Measurements from ENCODE around the gene PTMS. TPM values are rescaled to one million over a fixed set of nuclear protein-coding genes. Genes with fewer than 3 reads are reported as not detected.

Gene PTMS
- total and polyA plus RNA-seq, 9 of the 15 experiments (the other 6 are each of a cell fraction or from before 2014, with no cell fraction given) = 5.1 to 287 (median 78.5) TPM

DNA sequence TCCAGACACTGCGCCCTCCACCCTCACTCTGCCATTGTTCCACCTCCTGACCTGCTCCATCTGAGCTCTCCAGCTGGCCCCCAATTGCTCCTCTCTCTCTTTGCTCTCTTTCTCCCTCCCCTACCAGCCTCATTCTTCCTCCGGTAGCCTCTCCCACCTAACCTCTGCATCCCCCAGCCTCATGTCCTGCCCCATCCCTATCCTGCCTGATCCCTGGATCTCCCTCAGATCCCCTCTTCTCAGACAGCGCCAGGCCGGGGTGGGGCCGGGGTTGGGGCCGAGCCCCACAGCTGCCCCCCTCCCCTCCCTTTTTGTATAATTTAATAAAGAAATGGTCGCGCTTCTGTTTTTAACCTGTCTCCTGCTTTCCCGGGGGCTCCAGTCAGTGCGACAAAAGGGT is 4.4 kb downstream of the PTMS start:
- no peak overlapping the region for H2AFZ ChIP-seq (ENCODE audit: low read depth, low read length)
- no peaks in the 10 kb centered on the region for H3K9me3 ChIP-seq (replicated peaks; ENCODE audit: control insufficient read depth, insufficient read depth, low read depth, low read length)
- no peak overlapping the region for H3K27ac ChIP-seq (ENCODE audit: extremely low read depth, low read depth, low read length)
- in situ Hi-C loops (cut with MboI) (no loop called here), intact Hi-C loops (cut with micrococcal nuclease) (no loop called here)
- no peak overlapping the region for H3K9ac ChIP-seq (ENCODE audit: insufficient read depth in 1 of 2, low read depth in 2 of 2, low read length in 2 of 2)
- no peaks in the 10 kb centered on the region; a peak in 1 of 5 replicates for H3K27me3 ChIP-seq (ENCODE audit: control insufficient read depth in 2 of 2, insufficient read depth in 2 of 2, low read length in 2 of 2)
- TF ChIP-seq SAFB (IDR thresholded peaks at IDR 0.05; ENCODE audit: borderline replicate concordance, low read depth, low read length) (no peak), SIX5 (IDR thresholded peaks at IDR 0.05; ENCODE audit: borderline replicate concordance in 1 of 2, insufficient read depth in 1 of 2, low read depth in 1 of 2, low read length in 2 of 2) (no peak), ZNF408 (CRISPR knock-in tag; IDR thresholded peaks at IDR 0.05; ENCODE audit: low read depth) (no peak), SMAD4 (CRISPR knock-in tag; conservative IDR thresholded peaks at IDR 0.05) (no peak), PRMT5 (CRISPR knock-in tag; IDR thresholded peaks at IDR 0.05) (no peak), SUPT5H (IDR thresholded peaks at IDR 0.05) (no peak)
- TF ChIP-seq, protein P1, sequence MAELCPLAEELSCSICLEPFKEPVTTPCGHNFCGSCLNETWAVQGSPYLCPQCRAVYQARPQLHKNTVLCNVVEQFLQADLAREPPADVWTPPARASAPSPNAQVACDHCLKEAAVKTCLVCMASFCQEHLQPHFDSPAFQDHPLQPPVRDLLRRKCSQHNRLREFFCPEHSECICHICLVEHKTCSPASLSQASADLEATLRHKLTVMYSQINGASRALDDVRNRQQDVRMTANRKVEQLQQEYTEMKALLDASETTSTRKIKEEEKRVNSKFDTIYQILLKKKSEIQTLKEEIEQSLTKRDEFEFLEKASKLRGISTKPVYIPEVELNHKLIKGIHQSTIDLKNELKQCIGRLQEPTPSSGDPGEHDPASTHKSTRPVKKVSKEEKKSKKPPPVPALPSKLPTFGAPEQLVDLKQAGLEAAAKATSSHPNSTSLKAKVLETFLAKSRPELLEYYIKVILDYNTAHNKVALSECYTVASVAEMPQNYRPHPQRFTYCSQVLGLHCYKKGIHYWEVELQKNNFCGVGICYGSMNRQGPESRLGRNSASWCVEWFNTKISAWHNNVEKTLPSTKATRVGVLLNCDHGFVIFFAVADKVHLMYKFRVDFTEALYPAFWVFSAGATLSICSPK (IDR thresholded peaks at IDR 0.05; ENCODE audit: borderline replicate concordance) = no peak
- BruUV-seq (replicated peaks) = no TSS peak
- peaks cover 27% of the 10 kb centered on the region for H3K79me2 ChIP-seq (ENCODE audit: control insufficient read depth, insufficient read depth, low read length)
- POLR2A ChIA-PET = interaction anchor here (0.6 to 0.9 kb wide), 3 partner anchors 11 to 78 kb away, joined by 3 to 4 read pairs (median 3); partner anchors contain the start of gene MLF2
- no peak overlapping the region for H3K4me2 ChIP-seq (ENCODE audit: insufficient read depth, low read length)
- H3K4me1 ChIP-seq (replicated peaks in 1 of 2; ENCODE audit: control insufficient read depth in 2 of 2, insufficient read depth in 2 of 2, low read length in 2 of 2) = peaks cover 10 to 40% of the 10 kb centered on the region in 2 experiments; a peak in 4 of 5 replicates
- no peaks in the 10 kb centered on the region for H3K9me1 ChIP-seq (ENCODE audit: control insufficient read depth, insufficient read depth, low read length)
- H3K4me3 ChIP-seq = no peak overlapping the region
- ATAC-seq (no peak), FAIRE-seq (no peak), DNase-seq (ENCODE audit: extremely low read depth in 1 of 4, low spot score in 3 of 4) (no peak)
- 95% methylated on average over 3 of the region's 10 CpGs for WGBS (ENCODE audit: insufficient coverage, low coverage, missing lambda C conversion rate)
- CTCF ChIA-PET (ENCODE audit: low intra/inter-chr PET ratio) = interaction anchor here (0.7 kb wide), 1 partner anchor 19 kb away, joined by 3 read pairs; no protein-coding TSS in a partner anchor
- peaks cover 32% of the 10 kb centered on the region; the same call in 2 of the 3 replicates for H3K36me3 ChIP-seq (ENCODE audit: control insufficient read depth, insufficient read depth, low read length)
- no peaks in the 10 kb centered on the region for H4K20me1 ChIP-seq (replicated peaks; ENCODE audit: control insufficient read depth, insufficient read depth, low read length)

All from K562 (cell line).